A673 (cell line): ENCODE data around the gene KCNF1. TPM values are rescaled to one million over a fixed set of nuclear protein-coding genes. Genes with fewer than 3 reads are reported as not detected.

Source experiments
- BruUV-seq: library from RNA; stranded (reverse); fragments of 400-500 nt; replicated peaks from 2 replicates; lab custom pipeline; 2021; lab: Mats Ljungman, UMichigan
- CTCF ChIA-PET: fragments of 300-600 bp; sonication (Branson Sonifier 250); formaldehyde crosslinking; loops from one replicate; lab custom pipeline; 2022; ENCODE audit warnings: antibody characterized with exemption; lab: Charles Lee
- POLR2A ChIA-PET: fragments of 300-600 bp; sonication (Branson Sonifier 250); formaldehyde crosslinking; loops from one replicate; lab custom pipeline; 2022; ENCODE audit warnings: antibody characterized with exemption; ENCODE audit not compliant: low non-redundant PET; lab: Charles Lee
- DNase-seq: peaks from one replicate; pipeline ENCODE4 v3.0.0-alpha.2; 2015; ENCODE audit warnings: low spot score
- H3K27ac ChIP-seq: fragments of 200-600 bp; sonication (generic); 2 replicates; pipeline ENCODE4 v1.5.1; 2016; ENCODE audit warnings: mixed run types, low read depth, mild to moderate bottlenecking, mixed read lengths, antibody characterized with exemption, low read length; ENCODE audit not compliant: poor library complexity, severe bottlenecking
- H3K27me3 ChIP-seq: fragments of 200-600 bp; sonication (generic); replicated peaks from 2 replicates; pipeline ENCODE4 v1.6.1; 2017; ENCODE audit warnings: mixed run types, low read depth, mild to moderate bottlenecking, mixed read lengths, antibody characterized with exemption, low read length; ENCODE audit not compliant: insufficient read depth, poor library complexity
- H3K36me3 ChIP-seq: fragments of 200-600 bp; sonication (generic); 2 replicates; pipeline ENCODE4 v1.6.1; 2016; ENCODE audit warnings: mixed run types, mild to moderate bottlenecking, mixed read lengths, antibody characterized with exemption, low read length; ENCODE audit not compliant: insufficient read depth, poor library complexity, severe bottlenecking
- H3K4me1 ChIP-seq: fragments of 200-600 bp; sonication (generic); 2 replicates; pipeline ENCODE4 v1.6.1; 2017; ENCODE audit warnings: mixed run types, mild to moderate bottlenecking, mixed read lengths, antibody characterized with exemption, low read length; ENCODE audit not compliant: insufficient read depth, poor library complexity, severe bottlenecking
- H3K4me3 ChIP-seq: fragments of 200-600 bp; sonication (generic); 2 replicates; pipeline ENCODE4 v1.5.1; 2016; ENCODE audit warnings: low read depth, mixed run types, mild to moderate bottlenecking, mixed read lengths, low read length; ENCODE audit not compliant: poor library complexity, severe bottlenecking
- H3K9me3 ChIP-seq: fragments of 200-600 bp; sonication (generic); 2 replicates; pipeline ENCODE4 v1.6.1; 2016; ENCODE audit warnings: mixed run types, low read depth, mild to moderate bottlenecking, mixed read lengths, antibody characterized with exemption, low read length; ENCODE audit not compliant: poor library complexity, severe bottlenecking
- CTCF ChIP-seq: fragments of 300-800, 200-600 bp; sonication (generic); conservative IDR thresholded peaks from 2 replicates; pipeline ENCODE4 v1.5.1; 2017; ENCODE audit warnings: low read depth, mild to moderate bottlenecking, antibody characterized with exemption, low read length, moderate library complexity, mixed read lengths
- EZH2 ChIP-seq: fragments of 200-600 bp; sonication (generic); IDR thresholded peaks from 2 replicates; pipeline ENCODE4 v1.6.1; 2017; ENCODE audit warnings: borderline replicate concordance, low read depth, mild to moderate bottlenecking, mixed read lengths, antibody characterized with exemption, low read length; ENCODE audit not compliant: poor library complexity, severe bottlenecking
- intact Hi-C: fragments of 100-400 bp; cut with micrococcal nuclease; formaldehyde crosslinking; loops from one replicate; pipeline ENCODE4 v1.10.0; 2022; ENCODE audit not compliant: unreplicated experiment
- total RNA-seq: library from RNA; stranded (reverse); gene quantifications from 2 replicates; pipeline ENCODE4 v1.2.3, GENCODE V29; 2021

KCNF1 gene
- total RNA-seq, 1 experiment from 2014 or later: 0.32 TPM

GRCh38 chr2:10865841-10866240, 45.9 kb upstream of the KCNF1 start:
- ChIA-PET POLR2A (no interaction called here), CTCF (no interaction called here)
- DNase-seq: no peak
- no TSS peak for BruUV-seq
- Histone ChIP-seq H3K4me1 (no peaks in the 10 kb centered on the region), H3K4me3 (no peak overlapping the region), H3K27ac (no peak overlapping the region), H3K36me3 (no peaks in the 10 kb centered on the region), H3K27me3 (no peaks in the 10 kb centered on the region), H3K9me3 (no peaks in the 10 kb centered on the region)
- TF ChIP-seq CTCF: no peak
- no peak for TF ChIP-seq EZH2
- intact Hi-C loops: no loop called here

- ChIA-PET POLR2A (no interaction called here), CTCF (no interaction called here)
- Histone ChIP-seq H3K4me1 (no peaks in the 10 kb centered on the region), H3K27ac (no peak overlapping the region), H3K27me3 (no peaks in the 10 kb centered on the region), H3K36me3 (no peaks in the 10 kb centered on the region), H3K4me3 (no peak overlapping the region), H3K9me3 (peaks cover 8% of the 10 kb centered on the region)
- DNase-seq: no peak
- no peak for TF ChIP-seq CTCF
- TF ChIP-seq EZH2: no peak
- no TSS peak for BruUV-seq
- intact Hi-C loops: no loop called here
These were observed 43.9 kb upstream of the KCNF1 start for GRCh38 chr2:10867692-10868420.

- no TSS peak for BruUV-seq
- Histone ChIP-seq H3K9me3 (peaks cover 8% of the 10 kb centered on the region), H3K27ac (no peak overlapping the region), H3K4me1 (no peaks in the 10 kb centered on the region), H3K27me3 (no peaks in the 10 kb centered on the region), H3K36me3 (no peaks in the 10 kb centered on the region), H3K4me3 (no peak overlapping the region)
- no peak for TF ChIP-seq EZH2
- TF ChIP-seq CTCF: no peak
- CTCF ChIA-PET: no interaction called here
- intact Hi-C loops: no loop called here
- no peak for DNase-seq
- POLR2A ChIA-PET: no interaction called here
These were observed 43.0 kb upstream of the KCNF1 start for GRCh38 chr2:10868465-10869314.
